Neural progenitor cell (in vitro differentiated cells): Measurements from ENCODE around the gene MRPL40.
"Not testable (repeated sequence)": the region's sequence is repeated elsewhere in the genome, so short reads cannot be mapped to it uniquely, and the experiment has no call there.

Source experiments
- EZH2 ChIP-seq: fragments of 200-600 bp; sonication (generic); IDR thresholded peaks from 2 replicates; pipeline ENCODE4 v1.6.1; 2017; ENCODE audit warnings: antibody characterized with exemption, mild to moderate bottlenecking, moderate library complexity
- EZH2phosphoT487 ChIP-seq: fragments of 200-600 bp; sonication (generic); IDR thresholded peaks from 2 replicates; pipeline ENCODE4 v1.6.1; 2017; ENCODE audit warnings: antibody characterized with exemption
- TF ChIP-seq, protein P1 (sequence below): fragments of 200-600 bp; sonication (generic); IDR thresholded peaks from 2 replicates; pipeline ENCODE4 v1.5.1; 2017; ENCODE audit warnings: antibody characterized with exemption, mild to moderate bottlenecking

DNA sequence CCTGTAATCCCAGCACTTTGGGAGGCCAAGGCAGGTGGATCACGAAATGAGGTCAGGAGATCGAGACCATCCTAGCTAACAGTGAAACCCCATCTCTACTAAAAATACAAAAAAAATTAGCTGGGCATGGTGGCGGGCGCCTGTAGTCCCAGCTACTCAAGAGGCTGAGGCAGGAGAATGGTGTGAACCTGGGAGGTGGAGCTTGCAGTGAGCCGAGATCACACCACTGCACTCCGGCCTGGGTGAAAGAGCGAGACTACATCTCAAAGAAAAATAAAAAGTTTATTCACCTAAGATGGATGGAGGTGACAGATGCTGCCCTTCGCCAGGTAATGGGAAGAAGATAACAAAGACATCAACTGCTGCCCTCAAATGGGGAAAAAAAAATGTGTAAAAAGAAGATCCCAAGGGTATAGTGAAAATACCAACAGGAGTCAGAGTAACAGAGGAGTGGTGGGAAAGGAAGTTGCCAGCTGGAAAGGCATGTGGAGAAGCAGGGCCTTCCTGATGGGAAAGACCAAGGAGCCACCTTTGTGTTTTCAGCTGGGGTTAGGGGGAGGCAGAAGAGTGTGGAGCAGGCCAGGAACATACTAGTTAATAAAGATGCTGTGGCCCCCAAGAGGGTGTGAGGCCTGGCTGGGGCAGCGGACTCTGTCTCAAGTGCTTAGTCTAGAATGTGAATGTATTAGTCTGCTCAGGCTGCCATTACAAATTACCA lies 4.3 kb downstream of the MRPL40 start:
- TF ChIP-seq, protein P1, sequence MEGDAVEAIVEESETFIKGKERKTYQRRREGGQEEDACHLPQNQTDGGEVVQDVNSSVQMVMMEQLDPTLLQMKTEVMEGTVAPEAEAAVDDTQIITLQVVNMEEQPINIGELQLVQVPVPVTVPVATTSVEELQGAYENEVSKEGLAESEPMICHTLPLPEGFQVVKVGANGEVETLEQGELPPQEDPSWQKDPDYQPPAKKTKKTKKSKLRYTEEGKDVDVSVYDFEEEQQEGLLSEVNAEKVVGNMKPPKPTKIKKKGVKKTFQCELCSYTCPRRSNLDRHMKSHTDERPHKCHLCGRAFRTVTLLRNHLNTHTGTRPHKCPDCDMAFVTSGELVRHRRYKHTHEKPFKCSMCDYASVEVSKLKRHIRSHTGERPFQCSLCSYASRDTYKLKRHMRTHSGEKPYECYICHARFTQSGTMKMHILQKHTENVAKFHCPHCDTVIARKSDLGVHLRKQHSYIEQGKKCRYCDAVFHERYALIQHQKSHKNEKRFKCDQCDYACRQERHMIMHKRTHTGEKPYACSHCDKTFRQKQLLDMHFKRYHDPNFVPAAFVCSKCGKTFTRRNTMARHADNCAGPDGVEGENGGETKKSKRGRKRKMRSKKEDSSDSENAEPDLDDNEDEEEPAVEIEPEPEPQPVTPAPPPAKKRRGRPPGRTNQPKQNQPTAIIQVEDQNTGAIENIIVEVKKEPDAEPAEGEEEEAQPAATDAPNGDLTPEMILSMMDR, result not testable (repeated sequence)
- TF ChIP-seq EZH2, EZH2phosphoT487: not testable (repeated sequence)
